Germinal center (tissue), 1 donor: ENCODE measurements around the gene PDE3B.
"Not testable (repeated sequence)": the region's sequence is repeated elsewhere in the genome, so short reads cannot be mapped to it uniquely, and the experiment has no call there.

ENCODE experiments used
- DNase-seq: peaks from one replicate; pipeline ENCODE4 v3.0.0; 2012; ENCODE audit warnings: mixed read lengths, low spot score

PDE3B gene

GRCh38 chr11:14746857-14747395, 103.3 kb downstream of the PDE3B start:
- no peak for DNase-seq

DNA sequence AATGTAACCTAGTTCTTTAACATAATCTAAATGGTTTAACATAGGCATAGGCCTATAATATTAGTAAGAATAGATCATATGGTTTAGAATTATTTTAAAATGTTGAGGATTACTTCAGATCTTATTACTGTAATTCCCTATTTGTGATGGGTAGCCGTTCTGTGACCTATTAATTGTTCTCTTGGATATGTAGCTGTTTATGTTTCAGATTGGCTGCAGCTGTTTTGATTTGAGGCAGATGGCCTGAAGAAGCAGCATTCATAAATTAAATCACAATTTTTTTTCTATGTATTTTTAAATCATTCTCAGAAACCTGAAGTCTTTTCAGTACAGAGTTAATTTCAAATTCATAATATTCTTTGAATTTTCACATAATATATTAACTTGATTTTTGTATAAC, 104.5 kb downstream of the PDE3B start:
- no peak for DNase-seq

- DNase-seq, result no peak
Observed at GRCh38 chr11:14750911-14751310, 107.3 kb downstream of the PDE3B start.

- DNase-seq, result no peak
Observed at GRCh38 chr11:14751975-14752407, 108.4 kb downstream of the PDE3B start.

- no peak for DNase-seq
Observed at GRCh38 chr11:14755140-14755539, 111.5 kb downstream of the PDE3B start.

DNA sequence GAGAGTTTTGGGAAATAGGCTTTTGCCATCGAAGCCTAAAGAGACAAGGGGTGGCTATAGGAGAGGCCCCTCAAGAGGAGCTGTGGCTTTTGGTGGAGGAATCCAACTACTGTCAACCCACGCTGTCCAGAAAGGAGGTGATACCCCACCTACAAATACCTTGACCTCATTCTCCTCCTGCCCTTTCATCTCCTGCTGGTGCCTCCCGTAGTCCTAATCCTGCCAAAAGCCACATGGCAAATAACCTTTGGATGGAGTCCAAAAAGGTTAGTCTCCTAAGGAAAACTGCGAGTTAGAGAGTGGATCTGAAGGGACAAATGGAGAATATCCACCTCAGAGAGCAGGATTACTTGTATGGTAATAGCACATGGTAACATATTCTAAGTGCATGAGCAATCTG, 112.7 kb downstream of the PDE3B start:
- DNase-seq, result no peak

DNA sequence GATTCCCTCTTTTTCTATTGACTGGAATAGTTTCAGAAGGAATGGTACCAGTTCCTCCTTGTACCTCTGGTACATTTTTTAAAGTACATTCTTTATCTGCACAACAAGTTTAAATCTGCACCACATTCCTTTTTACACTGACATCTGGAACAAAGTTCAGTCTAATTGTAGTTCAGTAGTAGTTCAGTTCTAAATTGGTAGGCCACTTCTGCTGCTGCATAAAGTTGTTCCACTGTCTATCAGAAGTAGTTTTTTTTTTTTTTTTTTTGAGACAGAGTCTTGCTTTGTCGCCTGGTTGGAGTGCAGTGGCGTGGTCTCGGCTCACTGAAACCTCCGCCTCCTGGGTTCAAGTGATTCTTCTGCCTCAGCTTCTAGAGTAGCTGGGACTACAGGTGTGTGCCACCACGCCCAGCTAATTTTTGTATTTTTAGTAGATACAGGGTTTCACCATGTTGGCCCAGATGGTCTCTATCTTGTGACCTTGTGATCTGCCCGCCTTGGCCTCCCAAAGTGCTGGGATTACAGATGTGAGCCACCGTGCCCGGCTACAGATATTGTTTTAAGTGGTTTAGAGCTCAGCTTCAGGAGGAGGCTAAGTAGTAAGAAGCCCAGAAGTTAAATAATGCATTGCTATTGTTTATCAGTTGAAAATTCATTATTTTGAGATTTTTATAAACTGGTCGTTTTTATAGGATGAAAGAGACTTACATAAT, 115.9 kb downstream of the PDE3B start:
- not testable (repeated sequence) for DNase-seq

GRCh38 chr11:14764179-14764578, 120.6 kb downstream of the PDE3B start:
- DNase-seq, result no peak

GRCh38 chr11:14764579-14765527, 121.2 kb downstream of the PDE3B start:
- DNase-seq, result no peak

- DNase-seq, result no peak
Observed at GRCh38 chr11:14766585-14766984, 123.0 kb downstream of the PDE3B start.

- no peak for DNase-seq
Observed at GRCh38 chr11:14768526-14769188, 125.1 kb downstream of the PDE3B start.

DNA sequence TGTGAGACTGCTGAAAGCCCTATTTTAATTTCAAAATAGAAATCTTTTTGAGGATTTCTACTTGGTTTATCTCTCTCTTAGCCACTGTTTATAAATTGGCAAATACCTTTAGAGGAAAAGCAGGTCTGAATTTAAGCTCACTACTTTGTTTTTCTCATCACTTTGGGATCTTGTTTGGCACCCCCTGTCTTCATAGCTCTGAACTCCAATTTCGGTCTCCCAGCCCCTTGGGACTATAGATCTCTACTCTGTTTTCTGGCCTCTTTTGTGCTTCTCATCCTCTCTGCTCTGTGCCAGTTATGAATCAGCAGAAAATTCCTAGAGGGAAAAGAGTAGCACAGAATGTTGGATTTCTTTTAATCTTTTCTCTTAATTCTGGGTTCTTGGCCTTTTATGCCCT, 130.2 kb downstream of the PDE3B start:
- no peak for DNase-seq

- DNase-seq, result no peak
Observed at GRCh38 chr11:14774721-14775120, 131.1 kb downstream of the PDE3B start.

DNA sequence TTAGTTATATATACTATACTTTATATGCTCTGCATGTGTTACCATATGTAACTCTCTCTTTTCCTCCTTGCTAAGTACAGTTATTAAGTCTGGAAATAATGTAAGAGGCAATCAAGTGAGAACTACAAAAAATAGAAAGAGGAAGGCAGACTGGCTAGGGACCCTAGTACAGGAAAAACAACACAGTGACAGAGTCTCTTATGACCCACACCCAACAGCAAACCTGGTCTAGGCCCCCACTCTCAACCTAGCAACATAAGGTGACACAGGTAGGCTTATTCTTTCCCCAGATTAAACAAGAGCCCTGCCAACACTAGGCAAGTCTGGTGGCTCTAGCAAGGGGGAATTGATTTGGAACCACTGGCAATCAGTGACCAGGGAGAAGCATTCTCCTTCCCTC, 132.3 kb downstream of the PDE3B start:
- DNase-seq, result no peak

DNA sequence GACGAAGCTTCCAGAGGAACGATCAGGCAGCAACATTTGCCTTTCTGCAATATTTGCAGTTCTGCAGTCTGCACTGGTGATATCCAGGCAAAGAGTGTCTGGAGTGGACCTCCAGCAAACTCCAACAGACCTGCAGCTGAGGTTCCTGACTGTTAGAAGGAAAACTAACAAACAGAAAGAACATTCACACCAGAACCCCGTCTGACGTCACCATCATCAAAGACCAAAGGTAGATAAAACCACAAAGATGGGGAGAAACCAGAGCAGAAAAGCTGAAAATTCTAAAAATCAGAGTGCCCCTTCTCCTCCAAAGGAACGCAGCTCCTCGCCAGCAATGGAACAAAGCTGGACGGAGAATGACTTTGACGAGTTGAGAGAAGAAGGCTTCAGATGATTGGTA, 134.9 kb downstream of the PDE3B start:
- DNase-seq, result not testable (repeated sequence)

DNA sequence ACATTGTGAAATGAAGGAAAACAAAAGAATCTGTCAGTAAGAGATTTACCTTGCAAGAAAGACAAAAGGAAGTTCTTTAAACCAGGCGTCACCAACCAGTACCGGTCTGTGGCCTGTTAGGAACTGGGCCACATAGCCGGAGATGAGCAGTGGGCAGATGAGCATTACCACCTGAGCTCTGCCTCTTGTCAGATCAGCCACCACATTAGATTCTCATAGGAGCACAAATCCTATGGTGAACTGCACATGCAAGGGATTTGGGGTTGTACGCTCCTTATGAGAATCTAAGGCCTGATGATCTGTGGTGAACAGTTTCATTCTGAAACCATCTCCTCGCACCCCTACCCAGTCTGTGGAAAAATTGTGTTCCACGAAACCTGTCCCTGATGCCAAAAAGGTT, 140.2 kb downstream of the PDE3B start:
- no peak for DNase-seq

GRCh38 chr11:14784230-14784629, 140.6 kb downstream of the PDE3B start:
- no peak for DNase-seq

GRCh38 chr11:14789879-14790484, 146.4 kb downstream of the PDE3B start:
- DNase-seq, result no peak

DNA sequence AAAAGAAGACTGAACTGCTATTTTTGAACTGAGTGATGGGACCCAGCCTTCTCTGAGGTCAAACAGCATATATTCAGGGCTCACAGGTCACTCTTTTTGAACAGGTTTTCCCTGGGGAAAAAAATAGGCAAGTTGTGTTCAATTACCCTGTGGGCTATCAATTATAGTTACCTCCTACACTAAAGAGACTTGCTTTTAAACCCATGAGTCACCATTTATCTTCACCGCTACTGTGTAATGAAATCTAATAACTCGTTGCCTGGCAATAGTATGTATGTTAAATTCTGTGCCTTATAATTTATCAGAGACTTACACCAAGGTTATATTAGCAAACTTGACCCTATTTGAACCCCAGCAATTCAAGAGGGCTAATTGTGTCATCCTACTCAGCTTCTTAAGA, 149.9 kb downstream of the PDE3B start:
- DNase-seq, result no peak

- DNase-seq, result not testable (repeated sequence)
Observed at GRCh38 chr11:14796028-14796427, 152.4 kb downstream of the PDE3B start.

GRCh38 chr11:14803846-14804245, 160.2 kb downstream of the PDE3B start:
- DNase-seq, result no peak

GRCh38 chr11:14809466-14809865, 165.9 kb downstream of the PDE3B start:
- no peak for DNase-seq
